Measurements from ENCODE around the gene WAC. TPM values are rescaled to one million over a fixed set of nuclear protein-coding genes. Genes with fewer than 3 reads are reported as not detected.

WAC gene
- total and polyA plus RNA-seq, 2 of the 13 experiments (the other 11 are each of a cell fraction or from before 2014, with no cell fraction given): 69.1 to 96.2 TPM

DNA sequence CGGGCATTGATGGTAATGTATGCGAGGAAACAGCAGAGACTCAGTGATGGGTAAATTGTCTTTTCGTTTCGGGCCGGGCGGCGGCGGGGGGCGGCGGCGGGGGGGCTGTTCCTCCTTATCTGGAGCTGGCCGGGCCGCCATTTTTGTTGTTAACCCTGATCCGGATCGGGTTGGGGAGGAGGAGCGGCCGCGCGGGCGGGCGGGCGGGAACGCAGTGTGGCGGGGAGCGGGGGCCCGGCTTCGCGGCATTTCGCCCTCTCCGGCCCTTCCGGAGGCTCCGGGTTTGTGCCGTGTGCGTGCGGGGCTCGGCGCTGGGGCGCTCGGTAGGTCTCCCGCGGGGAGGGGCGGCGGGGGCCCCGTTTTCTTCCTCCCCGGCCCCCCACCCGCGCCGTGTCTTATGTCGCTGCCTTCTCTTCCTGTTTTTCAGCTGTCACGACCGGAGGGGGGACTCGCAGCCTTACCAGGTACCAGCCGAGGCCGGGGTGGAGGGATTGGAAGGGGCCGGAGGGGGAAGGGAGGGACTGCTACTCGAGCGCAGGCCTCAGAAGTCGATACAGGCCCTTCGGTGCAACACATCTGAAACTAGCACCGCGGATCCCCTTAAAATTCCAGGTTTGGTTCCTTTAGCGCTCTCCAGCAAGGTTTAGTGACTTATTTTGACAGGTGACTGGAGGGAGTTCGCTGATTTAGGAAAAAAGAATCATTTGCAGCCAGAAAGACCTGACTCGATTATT is 820 bp downstream of the WAC start (continued):
- TF ChIP-seq MXI1 (IDR thresholded peaks at IDR 0.05; ENCODE audit: borderline replicate concordance, low read depth, low read length) (no peak), SPEN (CRISPR knock-in tag; IDR thresholded peaks at IDR 0.05; ENCODE audit: low read depth) (peak; percentile 74; the same call in 1 of the 2 replicates), PCBP1 (IDR thresholded peaks at IDR 0.05; ENCODE audit: borderline replicate concordance, low read depth, low read length) (no peak), ZNF816 (CRISPR knock-in tag; IDR thresholded peaks at IDR 0.05; ENCODE audit: borderline replicate concordance) (no peak), WIZ (CRISPR knock-in tag; IDR thresholded peaks at IDR 0.05) (no peak), ZKSCAN8 (CRISPR knock-in tag; IDR thresholded peaks at IDR 0.05; ENCODE audit: borderline replicate concordance) (no peak), ZNF484 (CRISPR knock-in tag; IDR thresholded peaks at IDR 0.05; ENCODE audit: borderline replicate concordance, low read depth) (no peak), ZNF75D (CRISPR knock-in tag; IDR thresholded peaks at IDR 0.05; ENCODE audit: borderline replicate concordance) (no peak), PAF1 (CRISPR knock-in tag; IDR thresholded peaks at IDR 0.05) (no peak), GFI1 (CRISPR knock-in tag; IDR thresholded peaks at IDR 0.05; ENCODE audit: borderline replicate concordance) (no peak), POLR2AphosphoS2 (IDR thresholded peaks at IDR 0.05; ENCODE audit: low read depth, low read length) (no peak), ZNF282 (IDR thresholded peaks at IDR 0.05; ENCODE audit: partially characterized antibody) (no peak)
- TF ChIP-seq, protein P1, sequence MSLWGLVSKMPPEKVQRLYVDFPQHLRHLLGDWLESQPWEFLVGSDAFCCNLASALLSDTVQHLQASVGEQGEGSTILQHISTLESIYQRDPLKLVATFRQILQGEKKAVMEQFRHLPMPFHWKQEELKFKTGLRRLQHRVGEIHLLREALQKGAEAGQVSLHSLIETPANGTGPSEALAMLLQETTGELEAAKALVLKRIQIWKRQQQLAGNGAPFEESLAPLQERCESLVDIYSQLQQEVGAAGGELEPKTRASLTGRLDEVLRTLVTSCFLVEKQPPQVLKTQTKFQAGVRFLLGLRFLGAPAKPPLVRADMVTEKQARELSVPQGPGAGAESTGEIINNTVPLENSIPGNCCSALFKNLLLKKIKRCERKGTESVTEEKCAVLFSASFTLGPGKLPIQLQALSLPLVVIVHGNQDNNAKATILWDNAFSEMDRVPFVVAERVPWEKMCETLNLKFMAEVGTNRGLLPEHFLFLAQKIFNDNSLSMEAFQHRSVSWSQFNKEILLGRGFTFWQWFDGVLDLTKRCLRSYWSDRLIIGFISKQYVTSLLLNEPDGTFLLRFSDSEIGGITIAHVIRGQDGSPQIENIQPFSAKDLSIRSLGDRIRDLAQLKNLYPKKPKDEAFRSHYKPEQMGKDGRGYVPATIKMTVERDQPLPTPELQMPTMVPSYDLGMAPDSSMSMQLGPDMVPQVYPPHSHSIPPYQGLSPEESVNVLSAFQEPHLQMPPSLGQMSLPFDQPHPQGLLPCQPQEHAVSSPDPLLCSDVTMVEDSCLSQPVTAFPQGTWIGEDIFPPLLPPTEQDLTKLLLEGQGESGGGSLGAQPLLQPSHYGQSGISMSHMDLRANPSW (CRISPR knock-in tag; IDR thresholded peaks at IDR 0.05; ENCODE audit: borderline replicate concordance): no peak
- TF ChIP-seq, protein P2, sequence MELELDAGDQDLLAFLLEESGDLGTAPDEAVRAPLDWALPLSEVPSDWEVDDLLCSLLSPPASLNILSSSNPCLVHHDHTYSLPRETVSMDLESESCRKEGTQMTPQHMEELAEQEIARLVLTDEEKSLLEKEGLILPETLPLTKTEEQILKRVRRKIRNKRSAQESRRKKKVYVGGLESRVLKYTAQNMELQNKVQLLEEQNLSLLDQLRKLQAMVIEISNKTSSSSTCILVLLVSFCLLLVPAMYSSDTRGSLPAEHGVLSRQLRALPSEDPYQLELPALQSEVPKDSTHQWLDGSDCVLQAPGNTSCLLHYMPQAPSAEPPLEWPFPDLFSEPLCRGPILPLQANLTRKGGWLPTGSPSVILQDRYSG (CRISPR knock-in tag; IDR thresholded peaks at IDR 0.05): no peak
- TF ChIP-seq, protein P3, sequence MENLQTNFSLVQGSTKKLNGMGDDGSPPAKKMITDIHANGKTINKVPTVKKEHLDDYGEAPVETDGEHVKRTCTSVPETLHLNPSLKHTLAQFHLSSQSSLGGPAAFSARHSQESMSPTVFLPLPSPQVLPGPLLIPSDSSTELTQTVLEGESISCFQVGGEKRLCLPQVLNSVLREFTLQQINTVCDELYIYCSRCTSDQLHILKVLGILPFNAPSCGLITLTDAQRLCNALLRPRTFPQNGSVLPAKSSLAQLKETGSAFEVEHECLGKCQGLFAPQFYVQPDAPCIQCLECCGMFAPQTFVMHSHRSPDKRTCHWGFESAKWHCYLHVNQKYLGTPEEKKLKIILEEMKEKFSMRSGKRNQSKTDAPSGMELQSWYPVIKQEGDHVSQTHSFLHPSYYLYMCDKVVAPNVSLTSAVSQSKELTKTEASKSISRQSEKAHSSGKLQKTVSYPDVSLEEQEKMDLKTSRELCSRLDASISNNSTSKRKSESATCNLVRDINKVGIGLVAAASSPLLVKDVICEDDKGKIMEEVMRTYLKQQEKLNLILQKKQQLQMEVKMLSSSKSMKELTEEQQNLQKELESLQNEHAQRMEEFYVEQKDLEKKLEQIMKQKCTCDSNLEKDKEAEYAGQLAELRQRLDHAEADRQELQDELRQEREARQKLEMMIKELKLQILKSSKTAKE (CRISPR knock-in tag; IDR thresholded peaks at IDR 0.05; ENCODE audit: borderline replicate concordance): no peak
- TF ChIP-seq, protein P4, sequence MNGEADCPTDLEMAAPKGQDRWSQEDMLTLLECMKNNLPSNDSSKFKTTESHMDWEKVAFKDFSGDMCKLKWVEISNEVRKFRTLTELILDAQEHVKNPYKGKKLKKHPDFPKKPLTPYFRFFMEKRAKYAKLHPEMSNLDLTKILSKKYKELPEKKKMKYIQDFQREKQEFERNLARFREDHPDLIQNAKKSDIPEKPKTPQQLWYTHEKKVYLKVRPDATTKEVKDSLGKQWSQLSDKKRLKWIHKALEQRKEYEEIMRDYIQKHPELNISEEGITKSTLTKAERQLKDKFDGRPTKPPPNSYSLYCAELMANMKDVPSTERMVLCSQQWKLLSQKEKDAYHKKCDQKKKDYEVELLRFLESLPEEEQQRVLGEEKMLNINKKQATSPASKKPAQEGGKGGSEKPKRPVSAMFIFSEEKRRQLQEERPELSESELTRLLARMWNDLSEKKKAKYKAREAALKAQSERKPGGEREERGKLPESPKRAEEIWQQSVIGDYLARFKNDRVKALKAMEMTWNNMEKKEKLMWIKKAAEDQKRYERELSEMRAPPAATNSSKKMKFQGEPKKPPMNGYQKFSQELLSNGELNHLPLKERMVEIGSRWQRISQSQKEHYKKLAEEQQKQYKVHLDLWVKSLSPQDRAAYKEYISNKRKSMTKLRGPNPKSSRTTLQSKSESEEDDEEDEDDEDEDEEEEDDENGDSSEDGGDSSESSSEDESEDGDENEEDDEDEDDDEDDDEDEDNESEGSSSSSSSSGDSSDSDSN (CRISPR knock-in tag; IDR thresholded peaks at IDR 0.05): peak; percentile 52; the same call in 1 of the 2 replicates
- TF ChIP-seq, protein P5, sequence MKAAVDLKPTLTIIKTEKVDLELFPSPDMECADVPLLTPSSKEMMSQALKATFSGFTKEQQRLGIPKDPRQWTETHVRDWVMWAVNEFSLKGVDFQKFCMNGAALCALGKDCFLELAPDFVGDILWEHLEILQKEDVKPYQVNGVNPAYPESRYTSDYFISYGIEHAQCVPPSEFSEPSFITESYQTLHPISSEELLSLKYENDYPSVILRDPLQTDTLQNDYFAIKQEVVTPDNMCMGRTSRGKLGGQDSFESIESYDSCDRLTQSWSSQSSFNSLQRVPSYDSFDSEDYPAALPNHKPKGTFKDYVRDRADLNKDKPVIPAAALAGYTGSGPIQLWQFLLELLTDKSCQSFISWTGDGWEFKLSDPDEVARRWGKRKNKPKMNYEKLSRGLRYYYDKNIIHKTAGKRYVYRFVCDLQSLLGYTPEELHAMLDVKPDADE (CRISPR knock-in tag; IDR thresholded peaks at IDR 0.05): no peak
